Activated T-helper 1 cell treated with Interleukin-2 at 50 U/mL for 16 hours (primary cell): ENCODE measurements around the gene LSM11.

Experiments
- DNase-seq: peaks from one replicate; pipeline ENCODE4 v3.0.0-alpha.2; 2020; ENCODE audit warnings: low read depth

LSM11 gene

DNA sequence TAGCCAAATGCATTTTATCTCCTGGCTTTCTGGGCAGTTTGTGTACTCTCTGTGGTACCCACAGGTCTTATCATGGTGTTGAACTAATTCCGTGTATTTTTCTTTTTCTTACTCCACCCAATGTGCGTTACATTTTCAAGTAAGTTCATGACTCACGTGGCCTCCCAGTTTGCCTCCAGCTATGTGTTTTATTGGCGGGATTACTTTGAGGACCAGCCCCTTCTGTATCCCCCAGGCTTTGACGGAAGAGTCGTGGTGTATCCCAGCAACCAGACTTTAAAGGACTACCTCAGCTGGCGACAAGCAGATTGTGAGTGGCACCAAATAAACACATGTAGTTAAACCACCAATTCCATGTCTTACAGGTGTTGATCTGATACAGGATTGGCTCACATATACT is 9.1 kb upstream of the LSM11 start:
- no peak for DNase-seq

DNA sequence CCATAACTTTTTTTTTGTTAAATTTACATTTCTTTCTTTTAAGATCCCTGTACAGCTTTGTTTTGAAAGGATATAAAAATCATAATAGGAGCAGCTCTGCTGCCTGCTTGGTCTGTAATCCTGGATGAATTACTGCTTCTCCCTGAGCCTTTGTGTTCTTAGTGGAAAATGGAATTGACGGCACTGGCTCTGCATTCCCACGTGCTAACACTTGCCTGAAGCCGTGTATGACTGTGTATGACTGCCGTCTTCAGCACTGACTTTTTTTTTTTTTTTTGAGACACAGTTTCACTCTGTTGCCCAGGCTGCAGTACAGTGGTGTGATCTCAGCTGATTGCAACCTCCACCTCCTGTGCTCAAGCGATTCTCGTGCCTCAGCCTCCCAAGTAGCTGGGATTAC is 7.5 kb upstream of the LSM11 start:
- DNase-seq, result no peak

DNA sequence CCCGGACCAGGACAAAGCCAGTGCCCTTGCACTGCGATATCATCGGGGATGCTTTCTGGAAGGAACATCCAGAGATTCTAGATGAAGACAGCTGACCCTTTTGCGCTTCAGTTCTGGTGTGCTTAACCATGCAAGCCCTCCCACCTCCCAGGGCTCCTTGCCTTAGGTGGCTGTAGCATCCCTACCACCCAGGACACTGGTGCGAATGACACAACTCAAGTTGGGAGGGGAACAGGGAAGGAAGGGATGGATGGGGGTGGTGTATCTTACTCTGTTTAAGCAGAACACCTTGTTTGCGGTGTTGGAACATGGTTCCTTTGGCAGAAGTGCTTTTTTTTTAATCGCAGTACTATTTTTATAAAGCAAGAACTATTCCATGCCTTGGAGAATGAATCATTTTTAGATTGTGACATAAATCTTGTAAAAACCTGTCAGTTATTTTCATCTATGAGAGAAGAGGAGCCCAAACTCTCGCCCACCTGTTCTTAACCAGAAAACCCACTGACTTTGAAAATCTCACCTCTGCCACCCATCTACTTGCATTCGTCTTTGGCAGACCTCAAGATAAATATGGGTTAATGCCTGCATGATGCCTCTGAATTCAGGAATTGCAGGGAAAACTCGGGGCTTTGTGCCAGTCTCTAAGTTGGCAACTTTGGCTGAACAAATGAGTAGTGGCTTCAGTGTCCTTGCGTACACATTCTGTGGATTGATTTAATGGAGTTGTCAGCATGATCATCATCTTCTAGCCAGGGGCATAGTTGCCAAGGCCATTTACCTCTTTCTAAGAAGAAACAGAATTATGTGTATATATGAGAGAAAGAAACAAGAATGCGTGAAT is 3.9 kb upstream of the LSM11 start:
- DNase-seq, result no peak

DNA sequence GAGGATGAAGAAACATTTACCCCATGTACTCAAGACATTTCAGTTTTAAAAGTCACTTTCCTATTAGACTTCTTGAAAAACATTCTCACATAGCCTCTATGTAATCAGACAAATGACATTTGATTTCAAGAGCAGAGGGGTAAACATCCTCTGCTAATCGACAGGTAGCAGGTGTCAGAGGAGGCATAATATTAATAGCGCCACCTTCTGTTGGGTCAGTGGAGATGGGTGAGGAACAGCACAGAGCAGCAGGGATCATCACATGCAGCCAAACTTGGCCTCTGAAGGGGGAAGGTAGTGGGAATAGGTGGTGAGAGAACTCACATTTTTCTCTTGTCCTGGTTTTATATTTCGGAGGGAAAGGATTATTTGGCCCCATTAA is 3.3 kb upstream of the LSM11 start:
- DNase-seq, result no peak

DNA sequence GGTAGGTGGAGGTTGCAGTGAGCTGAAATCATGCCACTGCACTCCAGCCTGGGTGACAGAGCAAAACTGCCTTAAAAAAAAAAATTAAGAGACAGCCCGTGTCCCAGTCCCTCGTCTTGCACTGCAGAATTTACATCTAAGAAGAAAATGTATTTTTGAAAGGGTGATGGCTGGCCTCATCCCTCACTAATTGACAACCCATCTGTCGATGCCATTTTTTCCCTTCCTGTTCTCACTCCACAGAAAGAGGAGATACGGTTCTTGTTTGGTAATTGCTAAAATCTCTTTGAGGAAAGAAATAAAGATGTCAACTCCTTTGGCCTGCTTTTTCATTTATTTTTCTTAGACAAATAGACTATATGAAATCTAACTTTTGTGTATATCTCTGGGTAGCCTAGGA is 2.4 kb upstream of the LSM11 start:
- no peak for DNase-seq

DNA sequence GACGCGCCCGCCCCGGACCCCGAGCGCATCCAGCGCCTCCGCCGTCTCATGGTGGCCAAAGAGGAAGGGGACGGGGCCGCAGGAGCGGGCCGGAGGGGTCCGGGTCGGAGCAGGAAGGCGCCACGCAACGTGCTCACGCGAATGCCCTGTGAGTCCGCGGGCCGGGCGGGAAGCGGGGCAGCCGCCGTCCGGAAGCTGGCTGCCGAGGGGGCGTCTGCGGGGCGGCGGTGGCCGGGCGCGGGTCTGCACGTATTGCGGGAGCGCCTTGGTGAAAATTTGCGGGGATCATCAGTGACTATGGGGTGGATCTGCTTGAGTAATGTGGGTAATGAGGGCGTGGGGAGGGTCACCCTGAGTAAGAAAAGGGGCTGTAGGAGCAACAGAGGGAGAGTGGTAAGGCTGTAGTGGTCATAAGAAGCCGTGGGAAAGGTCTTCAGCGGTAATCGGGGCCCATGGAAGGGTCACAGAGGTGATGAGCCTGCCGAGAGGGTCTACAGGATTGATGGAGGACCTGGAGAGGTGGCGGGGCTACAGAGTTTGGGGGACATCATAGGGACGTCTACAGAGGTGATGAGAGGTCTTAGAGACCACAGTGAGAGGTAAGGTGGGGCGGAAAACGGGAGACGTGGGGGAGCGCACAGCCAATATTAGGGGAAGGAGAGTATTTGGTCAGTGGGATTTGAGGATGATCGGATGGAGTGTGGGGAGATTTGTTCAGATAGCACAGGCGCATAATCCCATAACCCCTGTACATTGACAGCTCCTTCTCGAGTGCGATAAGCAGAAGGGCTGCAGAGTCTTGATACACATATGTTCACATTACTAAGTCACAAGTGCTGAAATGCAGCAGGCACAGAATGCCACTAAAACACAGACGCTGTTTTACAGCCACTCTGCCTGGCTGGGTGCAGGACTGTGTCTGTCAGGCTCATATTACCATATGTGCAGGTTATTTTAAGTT is 819 bp downstream of the LSM11 start:
- no peak for DNase-seq

DNA sequence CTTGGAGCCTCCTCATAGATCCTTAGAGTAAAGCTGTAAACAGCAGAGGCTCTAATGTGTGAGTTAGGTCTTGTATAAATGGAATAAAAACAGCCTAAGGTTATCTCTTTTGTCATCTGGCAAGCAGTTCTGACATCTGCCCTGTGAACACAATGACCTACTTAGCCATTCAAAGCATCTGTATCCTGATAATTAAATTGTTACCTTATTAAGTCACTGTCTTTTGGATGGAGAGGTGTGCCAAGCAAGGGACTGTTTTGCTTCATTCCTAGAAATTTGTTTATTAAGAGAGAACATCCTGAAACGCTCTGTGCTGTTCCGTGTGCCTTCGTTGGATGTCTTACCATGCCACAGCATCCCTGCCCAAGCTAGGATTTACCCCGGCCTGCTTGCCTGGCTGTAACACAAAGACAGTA is 1.5 kb downstream of the LSM11 start:
- no peak for DNase-seq

DNA sequence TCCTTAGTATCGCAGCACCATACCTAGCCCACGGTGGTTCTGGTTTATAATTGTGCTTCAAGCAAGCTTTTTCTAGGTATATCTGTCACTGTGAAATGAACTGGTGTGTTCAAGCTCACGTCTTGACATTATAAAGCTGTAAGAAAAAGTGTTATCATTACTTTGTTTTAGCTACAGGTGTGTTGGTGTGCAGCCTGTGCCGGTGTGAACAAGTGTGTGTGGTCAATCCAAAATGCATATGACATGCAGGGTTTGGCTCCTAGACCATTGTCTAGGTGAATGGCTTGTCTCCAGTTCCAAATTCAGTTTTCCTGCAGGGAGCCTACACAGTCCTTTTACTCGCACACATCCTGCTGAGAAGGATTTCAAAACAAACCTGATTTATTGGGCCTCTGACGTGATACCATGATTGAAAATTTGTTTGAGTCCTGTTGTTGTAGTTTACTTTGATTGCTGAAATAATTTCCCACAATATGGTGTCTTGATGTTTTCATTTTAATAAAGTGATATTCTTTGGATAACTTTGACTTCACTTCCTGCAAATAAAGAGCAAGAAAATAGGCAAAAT is 3.7 kb downstream of the LSM11 start:
- DNase-seq, result no peak

DNA sequence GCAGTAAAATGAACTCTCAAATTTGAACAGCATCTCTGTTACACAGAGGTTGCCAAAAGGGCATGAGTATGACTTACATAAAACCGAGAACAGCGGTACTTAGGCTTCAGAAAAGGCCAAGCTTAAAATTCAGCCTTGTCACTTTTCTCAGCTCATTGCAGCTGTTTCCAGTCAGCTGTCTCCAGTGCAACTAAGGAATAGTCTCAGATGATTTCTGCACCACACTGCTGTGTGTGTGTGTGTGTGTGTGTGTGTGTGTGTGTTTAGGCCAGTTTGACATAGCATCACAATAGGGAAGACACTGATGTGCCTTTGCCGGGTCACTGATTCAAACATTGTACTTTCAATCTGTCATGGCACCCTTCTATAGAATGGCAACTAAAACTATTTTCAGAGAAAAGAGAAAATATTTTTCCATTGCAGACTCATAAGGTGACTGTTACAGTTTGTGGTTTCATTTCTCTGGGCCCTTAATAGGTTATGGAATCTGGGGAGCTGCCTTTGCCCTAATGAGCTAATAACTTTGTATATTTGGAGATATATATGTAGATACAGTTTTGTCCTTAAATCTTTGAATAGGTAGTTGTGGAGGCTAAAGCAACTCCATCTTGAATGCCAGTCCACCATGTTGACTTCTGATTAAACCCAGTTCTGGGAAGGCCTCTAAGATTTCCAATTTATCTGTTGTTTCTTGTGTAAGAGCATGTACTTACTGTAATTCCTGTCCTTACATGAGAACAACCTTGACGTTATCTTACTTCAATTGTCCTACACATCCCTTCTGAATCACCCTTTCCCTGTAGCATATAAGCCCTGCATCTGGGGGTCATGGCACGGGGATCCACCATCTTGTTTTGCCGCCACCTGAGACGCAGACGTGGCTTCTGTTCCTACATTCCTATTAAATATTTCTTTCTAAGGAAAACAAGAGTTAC is 4.5 kb downstream of the LSM11 start:
- DNase-seq, result no peak

DNA sequence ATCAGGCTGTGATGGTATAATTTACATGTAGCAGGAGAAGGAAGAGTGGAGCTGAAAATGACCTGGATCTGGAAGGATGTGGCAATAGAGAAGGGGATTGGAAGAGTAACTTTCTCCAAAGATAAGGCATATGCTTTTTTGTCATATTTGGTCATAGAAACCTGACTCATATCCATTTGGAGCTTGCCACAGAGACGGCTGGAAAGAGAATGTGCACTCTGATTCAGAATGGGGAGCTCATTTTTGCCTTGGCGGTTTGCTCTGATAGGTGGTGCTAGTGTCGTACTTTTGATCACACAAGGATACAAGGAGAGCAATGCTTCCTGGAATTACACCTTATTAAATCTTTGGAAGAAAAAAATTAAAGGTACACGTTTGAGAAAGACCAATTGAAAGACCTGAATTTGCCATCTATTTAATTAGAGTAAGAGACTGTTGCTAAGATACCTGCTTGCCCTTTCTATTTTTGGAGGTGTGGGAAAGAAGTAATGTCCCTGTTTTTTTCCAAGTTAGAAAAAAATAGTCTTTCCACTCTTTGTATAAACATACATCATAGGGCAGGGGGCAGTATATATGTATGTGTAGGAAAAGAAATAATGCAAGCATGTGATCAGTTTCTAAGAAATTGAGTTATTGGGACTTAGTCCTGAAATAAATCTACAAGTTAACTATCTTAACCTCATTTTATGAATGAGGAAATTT is 5.4 kb downstream of the LSM11 start:
- DNase-seq, result no peak

DNA sequence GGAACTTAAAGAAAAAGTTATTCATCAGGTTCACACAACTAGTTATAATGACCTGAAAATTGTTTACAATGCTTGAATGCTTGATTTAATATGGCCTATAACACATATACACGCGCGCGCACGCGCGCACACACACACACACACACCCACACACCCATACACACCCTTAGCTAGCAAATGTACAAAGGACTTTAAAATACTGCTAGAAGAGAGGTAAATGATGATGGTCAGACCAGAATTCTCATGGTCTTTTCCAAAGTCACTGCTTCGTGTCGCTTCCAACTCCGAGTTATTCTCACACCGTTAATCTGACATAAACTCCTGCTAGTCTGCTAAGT is 5.9 kb downstream of the LSM11 start:
- DNase-seq, result no peak

DNA sequence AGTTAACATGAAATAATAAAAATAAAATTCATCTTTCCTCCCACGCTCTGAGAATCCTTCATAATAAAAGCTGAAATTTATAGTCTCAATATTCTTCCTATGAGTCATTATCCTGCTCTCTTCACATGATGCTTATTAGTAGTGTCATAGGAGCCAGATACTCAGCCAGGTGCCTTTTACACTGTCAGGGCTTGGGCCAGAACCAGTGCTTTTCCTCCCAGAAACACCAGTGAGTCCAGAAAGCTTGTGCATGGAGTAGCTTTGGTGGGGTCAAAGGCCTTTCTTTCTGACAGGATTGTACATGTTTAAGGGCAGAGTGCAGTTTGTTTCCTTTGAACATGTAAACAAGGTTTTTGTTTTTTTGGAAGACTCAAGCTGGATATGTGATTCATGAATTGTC is 6.8 kb downstream of the LSM11 start:
- DNase-seq, result no peak

DNA sequence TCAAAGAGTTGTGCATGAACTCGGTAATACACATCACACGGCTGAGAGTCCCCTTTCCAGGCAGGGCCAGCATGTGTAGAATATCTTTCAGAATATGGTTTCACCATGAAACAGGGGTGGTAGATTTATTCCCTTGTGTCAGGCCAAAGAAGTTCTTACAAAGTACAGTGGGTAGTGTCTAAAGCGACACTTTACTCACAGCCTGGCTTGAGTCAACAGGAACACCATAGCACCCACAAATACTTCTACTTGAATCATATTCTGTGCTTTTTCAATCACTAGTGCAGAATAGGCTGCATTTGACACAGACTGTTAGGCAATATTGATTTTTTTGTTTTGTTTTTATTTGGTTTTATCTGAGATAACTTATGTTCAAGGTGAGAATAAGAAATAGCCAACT is 12.6 kb downstream of the LSM11 start:
- no peak for DNase-seq

DNA sequence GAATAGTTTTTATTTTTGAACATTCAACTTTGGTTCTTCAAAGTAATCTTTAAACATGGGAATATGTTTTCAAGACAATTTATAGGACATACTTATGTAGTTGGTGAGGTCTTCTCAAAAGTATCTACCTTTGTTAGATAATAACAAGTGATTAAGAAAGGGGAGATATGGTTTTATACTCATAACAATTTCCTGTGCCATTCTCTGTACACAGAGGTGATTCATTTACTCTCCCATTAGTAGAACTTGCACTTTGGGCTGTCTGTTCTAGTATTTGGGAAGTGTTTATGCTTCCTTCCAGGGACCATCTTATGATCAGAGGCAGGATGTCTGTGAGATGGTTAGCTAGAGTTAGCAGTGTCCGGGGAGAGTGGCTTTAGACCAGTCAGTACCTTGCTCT is 15.2 kb downstream of the LSM11 start:
- DNase-seq, result no peak

DNA sequence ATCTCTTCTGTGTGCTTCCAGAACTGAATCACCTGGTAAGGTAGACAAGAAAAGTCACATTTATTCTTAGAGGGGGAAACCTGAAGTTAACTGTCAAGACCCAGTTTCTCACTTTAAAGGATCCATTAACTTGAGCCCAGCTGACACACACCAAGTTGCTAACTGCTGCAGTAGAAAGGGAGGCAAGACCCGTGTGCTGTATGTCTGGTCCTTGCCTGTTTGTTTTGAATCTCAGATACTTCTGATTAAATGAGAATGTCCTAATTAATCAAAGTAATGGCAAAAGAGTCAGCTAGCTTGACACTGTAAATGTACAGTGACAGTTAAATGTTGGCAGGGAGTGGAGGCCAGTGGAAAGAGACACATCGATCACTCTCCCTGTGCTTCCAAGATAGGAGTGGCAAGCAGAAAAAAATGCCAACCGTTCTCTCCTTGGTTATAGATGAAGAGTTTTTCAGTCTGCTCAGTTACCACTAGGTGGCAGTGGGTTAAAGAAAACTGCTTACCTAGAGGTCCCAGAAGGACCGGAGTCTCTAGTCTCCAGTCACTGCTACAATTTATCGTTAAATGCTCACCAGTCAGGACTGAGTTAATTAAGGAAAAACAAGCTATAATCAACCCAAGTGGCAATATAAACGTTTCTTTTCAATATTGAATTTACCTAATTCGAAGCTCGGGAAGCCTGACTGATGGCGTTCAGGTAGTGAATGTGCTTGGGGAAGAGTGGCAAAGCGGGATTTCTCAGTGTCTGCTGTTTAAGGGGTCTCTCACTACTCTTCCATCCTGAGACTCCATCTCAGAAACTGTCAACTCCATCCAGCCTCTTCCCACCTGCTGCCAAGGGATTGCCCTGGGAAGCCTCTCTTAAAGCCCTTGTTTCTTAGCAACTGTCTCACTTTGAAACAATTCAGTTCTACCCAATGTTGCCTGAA is 18.4 kb downstream of the LSM11 start:
- no peak for DNase-seq

DNA sequence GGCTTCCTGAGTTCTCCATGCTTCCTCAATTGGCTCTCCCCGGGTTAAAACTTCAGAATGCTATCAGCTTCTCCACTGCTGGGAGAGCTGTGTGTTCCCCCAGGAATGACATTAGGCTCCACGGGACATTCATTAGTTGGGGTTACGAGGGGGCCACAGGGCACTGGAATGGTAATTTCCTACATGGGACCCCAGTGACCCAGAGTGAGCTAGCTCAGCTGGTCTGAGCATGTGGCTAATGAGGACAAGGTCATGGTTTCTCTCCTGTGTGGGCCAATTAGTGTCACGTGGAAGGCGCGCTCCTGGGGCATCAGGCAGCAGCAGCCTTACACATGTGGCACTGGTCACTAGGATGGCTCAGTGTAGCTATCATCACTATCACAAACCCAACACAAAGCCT is 21.0 kb downstream of the LSM11 start:
- no peak for DNase-seq

DNA sequence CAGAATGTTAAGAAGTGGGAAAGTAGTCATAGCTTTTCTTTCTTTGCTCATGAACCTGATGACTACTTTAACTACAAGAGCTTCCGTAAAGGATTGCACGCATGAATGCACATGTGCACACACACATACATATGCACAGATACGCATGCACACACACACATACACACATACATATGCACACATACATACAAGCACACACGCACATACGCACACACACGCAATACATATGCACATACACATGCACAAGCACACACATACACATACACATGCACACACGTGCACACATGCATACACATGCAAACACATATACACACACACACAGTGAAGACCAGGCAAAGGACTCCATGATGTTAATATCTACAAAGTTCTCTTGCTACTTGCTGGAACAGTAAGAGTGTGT is 22.9 kb downstream of the LSM11 start:
- DNase-seq, result no peak

DNA sequence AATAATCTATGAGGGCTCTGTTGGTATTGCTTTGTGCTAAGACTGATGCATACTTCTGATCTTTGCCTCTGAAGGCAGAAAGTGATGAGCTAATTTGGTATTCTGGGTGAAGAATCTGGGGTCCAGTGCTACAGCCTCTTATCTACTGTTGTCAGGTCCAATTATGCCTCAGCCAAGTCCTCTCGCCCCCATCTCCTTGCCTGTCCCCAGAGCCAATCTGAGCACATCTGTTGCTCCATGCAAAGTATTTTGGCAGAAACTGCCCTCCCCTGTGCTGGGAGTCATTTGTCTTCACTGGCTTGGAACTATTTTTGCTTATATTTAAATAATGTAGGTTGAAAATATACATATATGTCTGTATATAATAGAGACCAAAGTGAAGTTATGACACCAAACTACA is 23.4 kb downstream of the LSM11 start:
- DNase-seq, result no peak

DNA sequence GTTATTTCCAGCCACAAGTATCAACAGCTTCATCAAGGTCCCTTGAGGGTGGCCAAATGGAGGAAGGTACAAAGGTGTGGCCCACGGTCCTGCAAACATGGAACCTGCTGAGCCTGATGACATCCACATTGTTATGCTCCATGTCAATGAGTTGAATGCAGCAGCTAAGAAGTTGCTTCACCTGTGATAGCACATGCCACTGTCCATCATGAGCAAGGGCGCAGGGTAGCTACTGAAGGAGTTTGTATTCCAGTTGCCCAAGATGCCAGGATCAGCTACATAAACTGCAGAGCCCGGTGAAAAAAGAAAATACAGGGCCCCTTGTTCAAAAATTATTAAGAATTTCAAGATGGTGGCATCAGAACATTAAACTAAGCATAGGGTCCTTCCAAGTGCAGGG is 24.2 kb downstream of the LSM11 start:
- no peak for DNase-seq

DNA sequence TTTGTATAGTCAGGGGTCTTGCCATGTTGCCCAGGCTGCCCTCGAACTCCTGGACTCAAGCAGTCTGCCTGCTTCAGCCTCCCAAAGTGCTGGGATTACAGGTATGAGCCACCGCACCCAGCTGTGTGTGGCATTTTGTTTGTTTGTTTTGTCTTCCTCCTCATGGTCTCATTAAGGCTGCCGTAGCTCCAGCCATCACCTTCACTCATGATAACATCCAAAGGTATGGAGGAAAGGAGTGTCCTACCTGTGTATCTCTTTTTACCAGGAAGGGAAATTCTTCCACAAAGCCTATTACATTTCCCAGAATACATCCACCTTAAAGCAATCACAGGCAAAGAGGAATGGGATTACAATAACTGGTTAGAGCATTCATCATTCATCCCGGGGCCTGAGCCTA is 27.2 kb downstream of the LSM11 start:
- no peak for DNase-seq
